ENCODE measurements around the gene TPCN1.

TPCN1 gene

GRCh38 chr12:113329791-113330417 lies 108.6 kb downstream of the TPCN1 start:
- in situ Hi-C loops (cut with MboI; ENCODE audit: low sequenced_read_pairs) = no loop called here

GRCh38 chr12:113330505-113330904 lies 109.2 kb downstream of the TPCN1 start:
- in situ Hi-C loops (cut with MboI; ENCODE audit: low sequenced_read_pairs) = no loop called here

GRCh38 chr12:113332688-113333417 lies 111.6 kb downstream of the TPCN1 start:
- in situ Hi-C loops (cut with MboI; ENCODE audit: low sequenced_read_pairs) = no loop called here

GRCh38 chr12:113333418-113333750 lies 112.1 kb downstream of the TPCN1 start:
- in situ Hi-C loops (cut with MboI; ENCODE audit: low sequenced_read_pairs) = no loop called here

- in situ Hi-C loops (cut with MboI; ENCODE audit: low sequenced_read_pairs) = no loop called here
Observed at GRCh38 chr12:113333877-113334785, 112.9 kb downstream of the TPCN1 start.

GRCh38 chr12:113334786-113335539 lies 113.7 kb downstream of the TPCN1 start, which contains the start of gene SLC8B1:
TSS of gene SLC8B1 (minus strand) at chr12:113335109. CDS start at chr12:113332878, 2,231 bp downstream.
- in situ Hi-C loops (cut with MboI; ENCODE audit: low sequenced_read_pairs) = no loop called here

- in situ Hi-C loops (cut with MboI; ENCODE audit: low sequenced_read_pairs) = no loop called here
Observed at GRCh38 chr12:113339540-113339939, 118.3 kb downstream of the TPCN1 start.

- in situ Hi-C loops (cut with MboI; ENCODE audit: low sequenced_read_pairs) = no loop called here
Observed at GRCh38 chr12:113340061-113340460, 118.8 kb downstream of the TPCN1 start.

- in situ Hi-C loops (cut with MboI; ENCODE audit: low sequenced_read_pairs) = no loop called here
Observed at GRCh38 chr12:113341535-113341934, 120.3 kb downstream of the TPCN1 start.

GRCh38 chr12:113345318-113345717 lies 124.1 kb downstream of the TPCN1 start:
- in situ Hi-C loops (cut with MboI; ENCODE audit: low sequenced_read_pairs) = no loop called here

- in situ Hi-C loops (cut with MboI; ENCODE audit: low sequenced_read_pairs) = no loop called here
Observed at GRCh38 chr12:113346353-113346752, 125.1 kb downstream of the TPCN1 start.

- in situ Hi-C loops (cut with MboI; ENCODE audit: low sequenced_read_pairs) = no loop called here
Observed at GRCh38 chr12:113347107-113347506, 125.8 kb downstream of the TPCN1 start.

GRCh38 chr12:113347892-113348291 lies 126.6 kb downstream of the TPCN1 start:
- in situ Hi-C loops (cut with MboI; ENCODE audit: low sequenced_read_pairs) = no loop called here
